ENCODE results near the gene LRRFIP1. TPM values are rescaled to one million over a fixed set of nuclear protein-coding genes. Genes with fewer than 3 reads are reported as not detected.

LRRFIP1 gene
- total and polyA plus RNA-seq, 9 of the 15 experiments (the other 6 are each of a cell fraction or from before 2014, with no cell fraction given) = 13.1 to 45.2 (median 31.3) TPM

GRCh38 chr2:237618449-237618848 is 8.9 kb upstream of the LRRFIP1 start:
- H3K36me3 ChIP-seq (ENCODE audit: control insufficient read depth, insufficient read depth, low read length) = no peaks in the 10 kb centered on the region
- WGBS (ENCODE audit: insufficient coverage, low coverage, missing lambda C conversion rate) = 0% methylated on average over 2 of the region's 2 CpGs
- in situ Hi-C loops (cut with MboI) = no loop called here

GRCh38 chr2:237623428-237624403 is 3.7 kb upstream of the LRRFIP1 start:
- Histone ChIP-seq H3K9ac (ENCODE audit: insufficient read depth in 1 of 2, low read depth in 2 of 2, low read length in 2 of 2) (no peak overlapping the region), H3K9me3 (replicated peaks; ENCODE audit: control insufficient read depth, insufficient read depth, low read depth, low read length) (no peaks in the 10 kb centered on the region), H3K27me3 (ENCODE audit: control insufficient read depth in 2 of 2, insufficient read depth in 2 of 2, low read length in 2 of 2) (peaks cover 8 to 53% of the 10 kb centered on the region in 2 experiments; a peak in 4 of 5 replicates), H3K36me3 (ENCODE audit: control insufficient read depth, insufficient read depth, low read length) (no peaks in the 10 kb centered on the region), H3K27ac (ENCODE audit: extremely low read depth, low read depth, low read length) (no peak overlapping the region), H3K79me2 (ENCODE audit: control insufficient read depth, insufficient read depth, low read length) (no peaks in the 10 kb centered on the region), H2AFZ (ENCODE audit: low read depth, low read length) (no peak overlapping the region), H3K4me2 (ENCODE audit: insufficient read depth, low read length) (no peak overlapping the region), H3K9me1 (ENCODE audit: control insufficient read depth, insufficient read depth, low read length) (no peaks in the 10 kb centered on the region), H3K4me3 (no peak overlapping the region), H3K4me1 (replicated peaks in 1 of 2; ENCODE audit: control insufficient read depth in 2 of 2, insufficient read depth in 2 of 2, low read length in 2 of 2) (no peaks in the 10 kb centered on the region), H4K20me1 (replicated peaks; ENCODE audit: control insufficient read depth, insufficient read depth, low read length) (no peaks in the 10 kb centered on the region)
- no peak for DNase-seq (ENCODE audit: extremely low read depth in 1 of 4, low spot score in 3 of 4)
- no peak for FAIRE-seq
- in situ Hi-C loops (cut with MboI) (no loop called here), intact Hi-C loops (cut with micrococcal nuclease) (no loop called here)
- no peak for ATAC-seq
- 0% methylated on average over 8 of the region's 13 CpGs for WGBS (ENCODE audit: insufficient coverage, low coverage, missing lambda C conversion rate)
- ChIA-PET CTCF (ENCODE audit: low intra/inter-chr PET ratio) (interaction anchor here (0.7 to 1.7 kb wide), 2 partner anchors 122 to 285 kb away, joined by 3 to 7 read pairs; no protein-coding TSS in a partner anchor), POLR2A (no interaction called here)
- no TSS peak for BruUV-seq (replicated peaks)
- no peak for TF ChIP-seq NCOA4 (IDR thresholded peaks at IDR 0.05; ENCODE audit: partially characterized antibody)
- TF ChIP-seq HDAC1 (IDR thresholded peaks at IDR 0.05) = no peak
- no peak for TF ChIP-seq ETS2 (tag; IDR thresholded peaks at IDR 0.05; ENCODE audit: borderline replicate concordance, poor library complexity, severe bottlenecking)
- TF ChIP-seq SP2 (IDR thresholded peaks at IDR 0.05; ENCODE audit: extremely low read depth, low read depth, low read length, poor library complexity, severe bottlenecking) = no peak
- TF ChIP-seq THRAP3 (IDR thresholded peaks at IDR 0.05; ENCODE audit: borderline replicate concordance) = no peak
- no peak for TF ChIP-seq FUS (optimal IDR thresholded peaks at IDR 0.05; ENCODE audit: low read depth, low read length)
- TF ChIP-seq FOXJ2 (tag; IDR thresholded peaks at IDR 0.05) = no peak
- no peak for TF ChIP-seq DMBX1 (CRISPR knock-in tag; IDR thresholded peaks at IDR 0.05; ENCODE audit: borderline replicate concordance)
- no peak for TF ChIP-seq ZEB2 (IDR thresholded peaks at IDR 0.05)
- TF ChIP-seq PHB (CRISPR knock-in tag; IDR thresholded peaks at IDR 0.05) = no peak

More at GRCh38 chr2:237618449-237618848, 8.9 kb upstream of the LRRFIP1 start:
- no peak for TF ChIP-seq CHCHD3 (CRISPR knock-in tag; IDR thresholded peaks at IDR 0.05)
- Histone ChIP-seq H3K9ac (ENCODE audit: insufficient read depth in 1 of 2, low read depth in 2 of 2, low read length in 2 of 2) (no peak overlapping the region), H4K20me1 (replicated peaks; ENCODE audit: control insufficient read depth, insufficient read depth, low read length) (no peaks in the 10 kb centered on the region), H3K4me1 (replicated peaks in 1 of 2; ENCODE audit: control insufficient read depth in 2 of 2, insufficient read depth in 2 of 2, low read length in 2 of 2) (no peaks in the 10 kb centered on the region), H3K4me2 (ENCODE audit: insufficient read depth, low read length) (no peak overlapping the region), H2AFZ (ENCODE audit: low read depth, low read length) (no peak overlapping the region), H3K9me3 (replicated peaks; ENCODE audit: control insufficient read depth, insufficient read depth, low read depth, low read length) (no peaks in the 10 kb centered on the region), H3K9me1 (ENCODE audit: control insufficient read depth, insufficient read depth, low read length) (no peaks in the 10 kb centered on the region), H3K4me3 (no peak overlapping the region), H3K27ac (ENCODE audit: extremely low read depth, low read depth, low read length) (no peak overlapping the region), H3K79me2 (ENCODE audit: control insufficient read depth, insufficient read depth, low read length) (no peaks in the 10 kb centered on the region), H3K27me3 (ENCODE audit: control insufficient read depth in 2 of 2, insufficient read depth in 2 of 2, low read length in 2 of 2) (peaks cover 0 to 31% of the 10 kb centered on the region in 2 experiments; a peak in 3 of 5 replicates)
- ChIA-PET CTCF (ENCODE audit: low intra/inter-chr PET ratio) (no interaction called here), POLR2A (interaction anchor here (0.6 kb wide), 1 partner anchor 265 kb away, joined by 4 read pairs; no protein-coding TSS in a partner anchor)
- intact Hi-C loops (cut with micrococcal nuclease) = no loop called here
- ATAC-seq = no peak
- DNase-seq (ENCODE audit: extremely low read depth in 1 of 4, low spot score in 3 of 4) = no peak
- BruUV-seq (replicated peaks) = no TSS peak
- FAIRE-seq = no peak

Measured in K562 (cell line).